CD14-positive monocyte (primary cell): ENCODE data around the gene DEAF1. TPM values are rescaled to one million over a fixed set of nuclear protein-coding genes. Genes with fewer than 3 reads are reported as not detected.

Experiments
- DNase-seq, 3 donors: peaks; one replicate each; pipeline ENCODE4 v3.0.0-alpha.2; 2011 to 2022
- H2AFZ ChIP-seq: 2 replicates; pipeline ENCODE4 v1.6.0; 2012; ENCODE audit warnings: mild to moderate bottlenecking, low read depth, low read length, inconsistent platforms; ENCODE audit not compliant: insufficient read depth, poor library complexity, severe bottlenecking
- H3K27ac ChIP-seq, 2 donors: 1 replicate in 1 of 2; 2 replicates in 1 of 2; pipeline ENCODE4 v1.5.1; 2012 to 2013; ENCODE audit warnings: low read length in 2 of 2, control low read depth in 1 of 2, inconsistent platforms in 1 of 2, low read depth in 1 of 2, mild to moderate bottlenecking in 1 of 2
- H3K27me3 ChIP-seq, 2 donors: one replicate each; pipeline versions ENCODE4 v1.6.0 to v1.6.1; 2011 to 2013; ENCODE audit warnings: low read length in 2 of 2; ENCODE audit not compliant: control insufficient read depth in 2 of 2, insufficient read depth in 2 of 2
- H3K36me3 ChIP-seq, 2 donors: replicated peaks in 1 of 2; 1 replicate in 1 of 2; 2 replicates in 1 of 2; pipeline versions ENCODE4 v1.5.1 to v1.6.1; 2012 to 2013; ENCODE audit warnings: low read length in 2 of 2, control low read depth in 1 of 2, inconsistent platforms in 1 of 2, mild to moderate bottlenecking in 1 of 2; ENCODE audit not compliant: insufficient read depth in 2 of 2, control insufficient read depth in 1 of 2
- H3K4me1 ChIP-seq, 2 donors: 1 replicate in 1 of 2; 2 replicates in 1 of 2; pipeline versions ENCODE4 v1.5.1 to v1.6.1; 2012 to 2013; ENCODE audit warnings: low read length in 2 of 2, control low read depth in 1 of 2, inconsistent platforms in 1 of 2, mild to moderate bottlenecking in 1 of 2, moderate library complexity in 1 of 2; ENCODE audit not compliant: insufficient read depth in 2 of 2, control insufficient read depth in 1 of 2
- H3K4me2 ChIP-seq: replicated peaks from 2 replicates; pipeline ENCODE3; 2012; ENCODE audit warnings: low read length, moderate library complexity, mild to moderate bottlenecking; ENCODE audit not compliant: poor library complexity, severe bottlenecking; ENCODE audit errors: extremely low read depth
- H3K4me3 ChIP-seq, 3 experiments: fragments of 200-600 bp in 1 of 3; sonication (generic) in 1 of 3; replicated peaks in 1 of 3; 1 replicate in 2 of 3; 2 replicates in 1 of 3; pipeline ENCODE4 v1.5.1; 2011 to 2013; ENCODE audit warnings: low read length in 3 of 3, mild to moderate bottlenecking in 3 of 3, control low read depth in 2 of 3, low read depth in 2 of 3, inconsistent platforms in 1 of 3, moderate library complexity in 1 of 3
- H3K79me2 ChIP-seq: 2 replicates; pipeline ENCODE4 v1.6.0; 2012; ENCODE audit warnings: mild to moderate bottlenecking, control low read depth, inconsistent platforms, low read length, moderate library complexity; ENCODE audit not compliant: insufficient read depth
- H3K9ac ChIP-seq: 2 replicates; pipeline ENCODE4 v1.6.0; 2017; ENCODE audit warnings: low read length, mild to moderate bottlenecking; ENCODE audit not compliant: insufficient read depth, poor library complexity, severe bottlenecking
- H3K9me3 ChIP-seq, 2 donors: replicated peaks in 1 of 2; 1 replicate in 1 of 2; 2 replicates in 1 of 2; pipeline versions ENCODE4 v1.5.1 to v1.6.1; 2012 to 2013; ENCODE audit warnings: low read length in 2 of 2, control low read depth in 1 of 2; ENCODE audit not compliant: control insufficient read depth in 1 of 2, insufficient read depth in 1 of 2
- H4K20me1 ChIP-seq: 2 replicates; pipeline ENCODE4 v1.6.0; 2012; ENCODE audit warnings: mild to moderate bottlenecking, low read length, control low read depth, moderate library complexity; ENCODE audit not compliant: insufficient read depth
- H3K27ac Mint-ChIP-seq, 7 donors: one replicate each; pipeline ENCODE4 v1.8.0; 2020; ENCODE audit warnings: mild to moderate bottlenecking in 7 of 7, mixed read lengths in 7 of 7, moderate library complexity in 6 of 7, inconsistent platforms in 2 of 7
- H3K27me3 Mint-ChIP-seq, 3 donors: one replicate each; pipeline ENCODE4 v1.8.0; 2021 to 2022; ENCODE audit warnings: low read depth in 3 of 3, mild to moderate bottlenecking in 3 of 3, mixed read lengths in 3 of 3, moderate library complexity in 3 of 3, inconsistent platforms in 1 of 3
- H3K36me3 Mint-ChIP-seq, 2 donors: one replicate each; pipeline ENCODE4 v1.8.0; 2020; ENCODE audit warnings: mixed read lengths in 2 of 2, inconsistent platforms in 1 of 2, mild to moderate bottlenecking in 1 of 2
- H3K4me1 Mint-ChIP-seq: one replicate; pipeline ENCODE4 v1.8.0; 2020; ENCODE audit warnings: mild to moderate bottlenecking, mixed read lengths
- H3K4me3 Mint-ChIP-seq, 2 donors: one replicate each; pipeline ENCODE4 v1.8.0; 2020; ENCODE audit warnings: mild to moderate bottlenecking in 2 of 2, mixed read lengths in 2 of 2, moderate library complexity in 1 of 2
- H3K9me3 Mint-ChIP-seq, 7 donors: one replicate each; pipeline ENCODE4 v1.8.0; 2020 to 2022; ENCODE audit warnings: mixed read lengths in 7 of 7, mild to moderate bottlenecking in 6 of 7, moderate library complexity in 6 of 7, inconsistent platforms in 2 of 7
- CTCF ChIP-seq: fragments of 200-600 bp; IDR thresholded peaks from one replicate; pipeline ENCODE4 v1.8.0; 2022; ENCODE audit warnings: antibody characterized with exemption, mild to moderate bottlenecking
- WGBS: methylation state at CpG from one replicate; pipeline ENCODE4 v1.1.5; 2013; ENCODE audit warnings: missing lambda C conversion rate; ENCODE audit not compliant: insufficient coverage; 5-methylcytosine and 5-hydroxymethylcytosine counted together
- intact Hi-C, 2 donors: fragments of 100-400 bp; cut with micrococcal nuclease; formaldehyde crosslinking; loops; one replicate each; pipeline versions ENCODE4 v1.15.0 to v1.15.1; 2023
- polyA plus RNA-seq, 3 donors: library from polyadenylated mRNA; depleted of rRNA in 1 of 3; unstranded in 2 of 3; stranded (reverse) in 1 of 3; fragments of 300-500 nt in 2 of 3; fragments of >200 nt in 1 of 3; fragmentation: Illumina TruSeq in 2 of 3; gene quantifications; 1 replicate in 2 of 3; 2 replicates in 1 of 3; pipeline ENCODE4 v1.2.3, GENCODE V29; 2012 to 2021

DEAF1 gene
- polyA plus RNA-seq, 3 donors, result 18.0 to 22.3 (median 22.2) TPM

- H3K27ac ChIP-seq, result no peak overlapping the region
- no peak for TF ChIP-seq CTCF
- Mint-ChIP-seq H3K36me3 (peaks cover 15 to 18% of the 10 kb centered on the region in 2 donors), H3K27ac (no peak overlapping the region), H3K4me1 (peaks cover 20% of the 10 kb centered on the region), H3K4me3 (peak overlapping the region in 1 of 2 donors; percentile 87), H3K9me3 (peaks cover 0 to 16% (median 8%) of the 10 kb centered on the region in 7 donors), H3K27me3 (peaks cover 40 to 47% (median 41%) of the 10 kb centered on the region in 3 donors)
- intact Hi-C loops, result no loop called here
- no peak overlapping the region for H3K9ac ChIP-seq
- H3K4me1 ChIP-seq, result peaks cover 6 to 13% of the 10 kb centered on the region in 2 donors
- DNase-seq, result no peak
- peaks cover 9% of the 10 kb centered on the region for H4K20me1 ChIP-seq
- no peaks in the 10 kb centered on the region for H3K79me2 ChIP-seq
- H2AFZ ChIP-seq, result no peak overlapping the region
- no peaks in the 10 kb centered on the region for H3K36me3 ChIP-seq
- WGBS, result 48% methylated on average over 8 of the region's 28 CpGs
- H3K9me3 ChIP-seq, result no peaks in the 10 kb centered on the region
- peaks cover 6 to 34% of the 10 kb centered on the region in 2 donors for H3K27me3 ChIP-seq
- no peak overlapping the region for H3K4me3 ChIP-seq
- H3K4me2 ChIP-seq, result no peak overlapping the region
These were observed 67.8 kb downstream of the DEAF1 start for GRCh38 chr11:627308-627576.

DNA sequence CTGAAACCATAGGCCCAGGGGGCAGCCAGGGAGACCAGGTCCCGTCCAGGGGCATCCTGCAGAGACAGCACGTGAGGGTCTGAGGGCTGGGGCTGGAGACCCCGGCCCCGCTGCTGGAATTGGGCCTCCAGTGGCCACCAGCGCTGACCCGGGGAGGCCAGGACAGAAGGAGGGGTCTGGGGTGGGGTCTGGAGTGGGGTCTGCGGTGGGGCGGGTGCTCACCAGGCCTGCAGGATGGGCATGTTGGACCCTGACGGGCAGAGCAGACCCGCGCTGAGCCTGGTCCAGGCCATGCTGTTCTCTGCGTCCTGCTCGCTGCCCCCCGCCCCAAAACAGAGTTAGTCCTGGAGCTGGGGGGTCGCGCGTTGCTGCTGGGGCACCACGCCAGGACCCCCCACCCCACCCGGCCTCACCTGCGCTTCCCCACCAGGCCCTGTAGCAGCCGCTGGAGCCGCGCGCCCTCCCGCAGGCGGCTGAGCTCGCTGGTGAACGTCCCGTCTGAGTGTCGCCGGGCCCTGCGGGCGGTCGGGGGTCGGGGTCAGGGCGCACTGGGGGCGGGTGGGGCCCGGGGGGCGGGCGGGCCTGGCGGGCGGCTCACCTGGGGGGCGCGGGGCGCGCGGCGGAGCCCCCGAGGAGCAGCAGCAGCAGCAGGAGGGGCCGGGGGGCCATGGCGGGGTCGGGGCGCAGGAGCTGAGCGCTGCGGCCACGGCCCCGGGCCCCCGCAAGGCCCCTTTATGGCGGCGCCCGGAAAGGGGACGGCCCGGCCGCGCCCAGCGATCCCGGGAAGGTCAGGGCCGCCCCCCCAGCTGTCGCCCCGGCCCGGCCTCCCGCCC lies 68.3 kb downstream of the DEAF1 start, which contains the start of gene SCT:
SCT (minus strand) TSS at position 707 of the 833 bp plus-strand sequence; CDS start at position 669, 38 bp downstream.
- peaks cover 6 to 34% of the 10 kb centered on the region in 2 donors for H3K27me3 ChIP-seq
- H3K9me3 ChIP-seq, result no peaks in the 10 kb centered on the region
- H3K27ac ChIP-seq, result no peak within 1 kb of the TSS
- no peak within 1 kb of the TSS for H3K4me3 ChIP-seq
- no peak for TF ChIP-seq CTCF
- peaks cover 18% of the 10 kb centered on the region in 2 donors for H3K36me3 Mint-ChIP-seq
- intact Hi-C loops, result no loop called here
- H3K27me3 Mint-ChIP-seq, result peaks cover 40 to 47% (median 41%) of the 10 kb centered on the region in 3 donors
- H4K20me1 ChIP-seq, result peaks cover 9% of the 10 kb centered on the region
- no peak within 1 kb of the TSS for H3K9ac ChIP-seq
- DNase-seq, result no peak
- 6% methylated on average over 64 of the region's 72 CpGs for WGBS
- H3K79me2 ChIP-seq, result no peaks in the 10 kb centered on the region
- no peak within 1 kb of the TSS for H2AFZ ChIP-seq
- H3K4me3 Mint-ChIP-seq, result peak within 1 kb of the TSS in 1 of 2 donors; percentile 87
- H3K4me1 ChIP-seq, result peaks cover 6 to 13% of the 10 kb centered on the region in 2 donors
- H3K9me3 Mint-ChIP-seq, result peaks cover 0 to 16% (median 8%) of the 10 kb centered on the region in 7 donors
- H3K4me1 Mint-ChIP-seq, result peaks cover 20% of the 10 kb centered on the region
- H3K27ac Mint-ChIP-seq, result no peak within 1 kb of the TSS
- no peaks in the 10 kb centered on the region for H3K36me3 ChIP-seq
- no peak within 1 kb of the TSS for H3K4me2 ChIP-seq
